Endodermal cell (in vitro differentiated cells): ENCODE results near the gene MAP2K5. TPM values are rescaled to one million over a fixed set of nuclear protein-coding genes. Genes with fewer than 3 reads are reported as not detected.

Source experiments
- DNase-seq: peaks from one replicate; pipeline ENCODE4 v3.0.0-alpha.2; 2017
- H3K27ac ChIP-seq: 2 replicates; pipeline ENCODE4 v1.5.1; 2013; ENCODE audit warnings: mild to moderate bottlenecking, low read depth, low read length, moderate library complexity
- H3K27me3 ChIP-seq: 2 replicates; pipeline ENCODE4 v1.6.1; 2013; ENCODE audit warnings: mild to moderate bottlenecking, low read length, moderate library complexity; ENCODE audit not compliant: insufficient read depth, control insufficient read depth, poor library complexity, severe bottlenecking
- H3K36me3 ChIP-seq: 2 replicates; pipeline ENCODE4 v1.7.0; 2013; ENCODE audit warnings: mild to moderate bottlenecking, low read length, moderate library complexity; ENCODE audit not compliant: control insufficient read depth, insufficient read depth
- H3K4me1 ChIP-seq: one replicate; pipeline ENCODE4 v1.7.0; 2013; ENCODE audit warnings: low read length; ENCODE audit not compliant: control insufficient read depth, insufficient read depth
- H3K4me3 ChIP-seq: 2 replicates; pipeline ENCODE4 v1.5.1; 2013; ENCODE audit warnings: mild to moderate bottlenecking, low read length, moderate library complexity
- H3K9ac ChIP-seq: 2 replicates; pipeline ENCODE4 v1.6.1; 2013; ENCODE audit warnings: mild to moderate bottlenecking, low read length, moderate library complexity; ENCODE audit not compliant: poor library complexity, severe bottlenecking; ENCODE audit errors: extremely low read depth
- H3K9me3 ChIP-seq: 2 replicates; pipeline ENCODE4 v1.6.1; 2013; ENCODE audit warnings: mild to moderate bottlenecking, low read length, moderate library complexity; ENCODE audit not compliant: control insufficient read depth
- H3K27ac Mint-ChIP-seq: 2 replicates; pipeline ENCODE4 v1.8.0; 2020; ENCODE audit warnings: mixed read lengths
- H3K27me3 Mint-ChIP-seq: 2 replicates; pipeline ENCODE4 v1.8.0; 2021; ENCODE audit warnings: mild to moderate bottlenecking, mixed read lengths; ENCODE audit not compliant: insufficient read depth
- H3K36me3 Mint-ChIP-seq: 2 replicates; pipeline ENCODE4 v1.8.0; 2020; ENCODE audit warnings: low read depth, mixed read lengths
- H3K4me1 Mint-ChIP-seq: 2 replicates; pipeline ENCODE4 v1.8.0; 2020; ENCODE audit warnings: mixed read lengths
- H3K4me3 Mint-ChIP-seq: 2 replicates; pipeline ENCODE4 v1.8.0; 2020; ENCODE audit warnings: mild to moderate bottlenecking, moderate library complexity, mixed read lengths
- H3K9me3 Mint-ChIP-seq: 2 replicates; pipeline ENCODE4 v1.8.0; 2020; ENCODE audit warnings: mild to moderate bottlenecking, mixed read lengths
- WGBS, 2 experiments: methylation state at CpG; one replicate each; pipeline versions ENCODE4 v1.1.5 to v1.1.7; 2013; ENCODE audit warnings: missing lambda C conversion rate in 2 of 2, mixed read lengths in 1 of 2; ENCODE audit not compliant: insufficient coverage in 1 of 2, insufficient read length in 1 of 2; 5-methylcytosine and 5-hydroxymethylcytosine counted together
- total RNA-seq, 2 donors: library from RNA; stranded (reverse); fragmentation: NEBNext Ultra II Directional in 1 of 2; extraction: Animal tissue kit (Norgen Biotek cat#: 25700) in 1 of 2; gene quantifications; 2 replicates in 1 of 2; 3 replicates in 1 of 2; pipeline ENCODE4 v1.2.1, GENCODE V29; 2021
- TF ChIP-seq, protein P1 (sequence below): fragments of 200-600 bp; sonication (generic); conservative IDR thresholded peaks from 2 replicates; pipeline ENCODE4 v1.5.0; 2021; ENCODE audit warnings: antibody characterized with exemption, mild to moderate bottlenecking

MAP2K5 gene
- total RNA-seq, 2 donors from 2014 or later = 17.1 to 26.7 TPM

GRCh38 chr15:67820992-67821783 lies 278.7 kb downstream of the MAP2K5 start:
- H3K4me3 Mint-ChIP-seq = peak overlapping the region; percentile 36
- peaks cover 95% of the 10 kb centered on the region for H3K27me3 Mint-ChIP-seq
- 2 to 7% methylated on average over 16 to 39 of the region's 39 CpGs for WGBS, 2 experiments
- peaks cover 18% of the 10 kb centered on the region for H3K4me1 Mint-ChIP-seq
- no peak overlapping the region for H3K27ac ChIP-seq
- peaks cover 5% of the 10 kb centered on the region for H3K4me1 ChIP-seq
- no peaks in the 10 kb centered on the region for H3K9me3 ChIP-seq
- TF ChIP-seq, protein P1, sequence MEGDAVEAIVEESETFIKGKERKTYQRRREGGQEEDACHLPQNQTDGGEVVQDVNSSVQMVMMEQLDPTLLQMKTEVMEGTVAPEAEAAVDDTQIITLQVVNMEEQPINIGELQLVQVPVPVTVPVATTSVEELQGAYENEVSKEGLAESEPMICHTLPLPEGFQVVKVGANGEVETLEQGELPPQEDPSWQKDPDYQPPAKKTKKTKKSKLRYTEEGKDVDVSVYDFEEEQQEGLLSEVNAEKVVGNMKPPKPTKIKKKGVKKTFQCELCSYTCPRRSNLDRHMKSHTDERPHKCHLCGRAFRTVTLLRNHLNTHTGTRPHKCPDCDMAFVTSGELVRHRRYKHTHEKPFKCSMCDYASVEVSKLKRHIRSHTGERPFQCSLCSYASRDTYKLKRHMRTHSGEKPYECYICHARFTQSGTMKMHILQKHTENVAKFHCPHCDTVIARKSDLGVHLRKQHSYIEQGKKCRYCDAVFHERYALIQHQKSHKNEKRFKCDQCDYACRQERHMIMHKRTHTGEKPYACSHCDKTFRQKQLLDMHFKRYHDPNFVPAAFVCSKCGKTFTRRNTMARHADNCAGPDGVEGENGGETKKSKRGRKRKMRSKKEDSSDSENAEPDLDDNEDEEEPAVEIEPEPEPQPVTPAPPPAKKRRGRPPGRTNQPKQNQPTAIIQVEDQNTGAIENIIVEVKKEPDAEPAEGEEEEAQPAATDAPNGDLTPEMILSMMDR = no peak
- H3K36me3 Mint-ChIP-seq = no peaks in the 10 kb centered on the region
- H3K9me3 Mint-ChIP-seq = peaks cover 10% of the 10 kb centered on the region
- no peak overlapping the region for H3K4me3 ChIP-seq
- H3K27me3 ChIP-seq = peaks cover 99% of the 10 kb centered on the region
- H3K9ac ChIP-seq = no peak overlapping the region
- H3K27ac Mint-ChIP-seq = no peak overlapping the region
- peak; percentile 93 for DNase-seq
- no peaks in the 10 kb centered on the region for H3K36me3 ChIP-seq

DNA sequence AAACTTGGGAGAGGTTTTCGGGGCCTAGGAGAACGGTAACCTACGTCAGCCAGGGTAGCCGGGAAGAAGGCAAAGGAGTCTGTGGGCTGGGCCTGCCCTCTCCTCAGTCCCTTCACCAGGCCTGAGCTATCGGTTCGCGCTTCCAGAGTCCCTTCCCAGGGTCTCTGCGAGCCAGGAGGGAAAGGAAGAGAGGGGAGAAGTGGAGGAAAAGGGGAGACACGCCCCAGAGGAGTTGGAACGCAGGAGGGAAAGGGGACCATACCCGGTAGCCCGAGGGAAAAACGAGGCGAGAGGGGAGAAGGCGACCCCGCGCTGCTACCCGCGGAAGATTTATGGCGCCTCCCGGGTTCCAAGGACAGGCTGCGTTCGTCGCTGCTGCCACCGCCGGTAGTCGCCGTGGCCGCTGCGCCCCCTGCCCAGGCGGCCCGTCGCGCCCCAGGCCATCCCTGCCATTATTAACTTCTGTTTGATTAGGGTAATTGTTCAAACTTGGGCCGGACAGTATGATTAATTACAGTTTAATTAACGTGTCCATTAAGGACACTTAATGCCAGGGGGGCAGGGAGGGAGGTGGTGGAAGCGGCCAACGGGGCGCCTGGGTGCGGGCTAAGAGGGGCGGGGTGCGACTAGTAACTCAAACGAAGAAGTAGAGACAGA lies 279.4 kb downstream of the MAP2K5 start:
- peak overlapping the region; percentile 36 for H3K4me3 Mint-ChIP-seq
- peaks cover 18% of the 10 kb centered on the region for H3K4me1 Mint-ChIP-seq
- peak; percentile 64 for DNase-seq

GRCh38 chr15:67822537-67823313 lies 280.2 kb downstream of the MAP2K5 start:
- no peaks in the 10 kb centered on the region for H3K9me3 ChIP-seq

More for the DNA sequence above, 279.4 kb downstream of the MAP2K5 start:
- Histone ChIP-seq H3K4me1 (peaks cover 5% of the 10 kb centered on the region), H3K27me3 (peaks cover 99% of the 10 kb centered on the region), H3K36me3 (no peaks in the 10 kb centered on the region), H3K27ac (no peak overlapping the region), H3K4me3 (no peak overlapping the region), H3K9ac (no peak overlapping the region), H3K9me3 (no peaks in the 10 kb centered on the region)
- 3 to 5% methylated on average over 14 to 43 of the region's 43 CpGs for WGBS, 2 experiments
- Mint-ChIP-seq H3K27ac (no peak overlapping the region), H3K27me3 (peaks cover 95% of the 10 kb centered on the region), H3K36me3 (no peaks in the 10 kb centered on the region), H3K9me3 (peaks cover 8% of the 10 kb centered on the region)
- TF ChIP-seq, protein P1 = no peak

More at GRCh38 chr15:67822537-67823313, 280.2 kb downstream of the MAP2K5 start:
- Histone ChIP-seq H3K36me3 (no peaks in the 10 kb centered on the region), H3K27me3 (peaks cover 99% of the 10 kb centered on the region), H3K4me3 (no peak overlapping the region), H3K4me1 (peaks cover 5% of the 10 kb centered on the region), H3K27ac (no peak overlapping the region), H3K9ac (no peak overlapping the region)
- Mint-ChIP-seq H3K27ac (no peak overlapping the region), H3K4me1 (peaks cover 18% of the 10 kb centered on the region), H3K36me3 (no peaks in the 10 kb centered on the region), H3K27me3 (peaks cover 93% of the 10 kb centered on the region), H3K9me3 (peaks cover 5% of the 10 kb centered on the region), H3K4me3 (peak overlapping the region; percentile 15)
- TF ChIP-seq, protein P1 = no peak
- peak; percentile 65 for DNase-seq
- WGBS, 2 experiments = 5% methylated on average over 22 to 46 of the region's 46 CpGs
